ENCODE results near the gene CFAP157.
"Not testable (repeated sequence)": the region's sequence is repeated elsewhere in the genome, so short reads cannot be mapped to it uniquely, and the experiment has no call there.

Gene CFAP157

GRCh38 chr9:127756233-127756632, 49.4 kb downstream of the CFAP157 start:
- in situ Hi-C loops (cut with MboI; ENCODE audit: low sequenced_read_pairs): no loop called here

GRCh38 chr9:127756776-127757175, 50.0 kb downstream of the CFAP157 start:
- in situ Hi-C loops (cut with MboI; ENCODE audit: low sequenced_read_pairs): not testable (repeated sequence)

- in situ Hi-C loops (cut with MboI; ENCODE audit: low sequenced_read_pairs): no loop called here
Measured at GRCh38 chr9:127758843-127759242, 52.1 kb downstream of the CFAP157 start.

GRCh38 chr9:127761061-127761460, 54.3 kb downstream of the CFAP157 start:
- in situ Hi-C loops (cut with MboI; ENCODE audit: low sequenced_read_pairs): no loop called here

- in situ Hi-C loops (cut with MboI; ENCODE audit: low sequenced_read_pairs): no loop called here
Measured at GRCh38 chr9:127761491-127761956, 54.7 kb downstream of the CFAP157 start.

- in situ Hi-C loops (cut with MboI; ENCODE audit: low sequenced_read_pairs): no loop called here
Measured at GRCh38 chr9:127762111-127762676, 55.4 kb downstream of the CFAP157 start.

- in situ Hi-C loops (cut with MboI; ENCODE audit: low sequenced_read_pairs): no loop called here
Measured at GRCh38 chr9:127763918-127764384, 57.2 kb downstream of the CFAP157 start.

GRCh38 chr9:127765418-127765817, 58.6 kb downstream of the CFAP157 start:
- in situ Hi-C loops (cut with MboI; ENCODE audit: low sequenced_read_pairs): no loop called here

Data from HL-60/S4 treated with phorbol 12-myristate 13-acetate at 8.2 ng/mL for 4 days and 3 days (cell line).